Small intestine (tissue), 4 donors: ENCODE measurements around the gene PAN2. TPM values are rescaled to one million over a fixed set of nuclear protein-coding genes. Genes with fewer than 3 reads are reported as not detected.

Source experiments
- polyA plus RNA-seq, 4 donors: library from polyadenylated mRNA; stranded (reverse) in 3 of 4; unstranded in 1 of 4; fragments of 200-250 nt in 3 of 4; fragments of 120-200 nt in 1 of 4; gene quantifications; one replicate each; pipeline versions ENCODE4 v1.2.1 to v1.2.3, GENCODE V29; 2013
- donor health status: healthy with polysubstance abuse.
- donor health status: Bipolar disorder and iron deficiency.
- donor health status: healthy.

The PAN2 gene
- polyA plus RNA-seq, 4 donors, result 20.8 to 84.2 (median 31.1) TPM

Other genes starting within 250 kb of the PAN2 start
- gene PA2G4, start 229.4 kb downstream of the PAN2 start, polyA plus RNA-seq, result 100 to 1,000 TPM in 2 of 4 donors, 10 to 100 TPM in 2; 63.7 to 156 (median 93.2) TPM
- gene RPL41, start 217.4 kb downstream of the PAN2 start, polyA plus RNA-seq, result 1,000 to 10,000 TPM; 3,267 to 7,277 (median 5,942) TPM
- 1 to 10 TPM; 1.1 to 4.0 (median 2.1) TPM for gene ZC3H10, start 215.7 kb downstream of the PAN2 start, polyA plus RNA-seq
- 10 to 100 TPM in 2 of 4 donors, 1 to 10 TPM in 2; 2.7 to 51.8 (median 23.7) TPM for gene ESYT1, start 205.7 kb downstream of the PAN2 start, polyA plus RNA-seq
- 10 to 100 TPM; 24.8 to 49.7 (median 29.9) TPM for gene MYL6B, start 181.4 kb downstream of the PAN2 start, polyA plus RNA-seq
- gene MYL6, start 175.6 kb downstream of the PAN2 start, polyA plus RNA-seq, result 1,000 to 10,000 TPM; 1,147 to 4,316 (median 2,966) TPM
- 10 to 100 TPM; 18.6 to 67.5 (median 25.7) TPM for gene SMARCC2, start 144.5 kb downstream of the PAN2 start, polyA plus RNA-seq
- gene RNF41, start 112.1 kb downstream of the PAN2 start, polyA plus RNA-seq, result 10 to 100 TPM; 11.4 to 31.2 (median 18.3) TPM
- gene NABP2, start 109.7 kb downstream of the PAN2 start, polyA plus RNA-seq, result 10 to 100 TPM; 28.7 to 47.4 (median 34.5) TPM
- gene SLC39A5, start 103.9 kb downstream of the PAN2 start, polyA plus RNA-seq, result 100 to 1,000 TPM; 178 to 689 (median 367) TPM
- 10 to 100 TPM in 2 of 4 donors, 1 to 10 TPM in 2; 5.1 to 23.9 (median 10.3) TPM for gene ANKRD52, start 75.6 kb downstream of the PAN2 start, polyA plus RNA-seq
- gene COQ10A, start 67.1 kb downstream of the PAN2 start, polyA plus RNA-seq, result 10 to 100 TPM in 2 of 4 donors, 1 to 10 TPM in 2; 5.4 to 10.5 (median 8.0) TPM
- gene CS, start 33.7 kb downstream of the PAN2 start, polyA plus RNA-seq, result 100 to 1,000 TPM in 3 of 4 donors, 10 to 100 TPM in 1; 94.6 to 138 (median 117) TPM
- gene CNPY2, start 18.0 kb downstream of the PAN2 start, polyA plus RNA-seq, result 100 to 1,000 TPM in 3 of 4 donors, 10 to 100 TPM in 1; 80.0 to 195 (median 134) TPM
- gene IL23A, start 4.9 kb upstream of the PAN2 start, polyA plus RNA-seq, result under 1 TPM in 2 of 4 donors, not detected in 2; 0.57 to 0.92 TPM
- gene STAT2, start 26.1 kb upstream of the PAN2 start, polyA plus RNA-seq, result 100 to 1,000 TPM in 1 of 4 donors, 10 to 100 TPM in 3; 28.9 to 120 (median 42.7) TPM
- gene APOF, start 28.9 kb upstream of the PAN2 start, polyA plus RNA-seq, result under 1 TPM in 1 of 4 donors, not detected in 3; 0.19 TPM
- gene TIMELESS, start 115.4 kb upstream of the PAN2 start, polyA plus RNA-seq, result 10 to 100 TPM in 2 of 4 donors, 1 to 10 TPM in 2; 3.2 to 21.6 (median 8.6) TPM
- under 1 TPM in 2 of 4 donors, not detected in 2; 0.06 to 0.07 TPM for gene MIP, start 120.7 kb upstream of the PAN2 start, polyA plus RNA-seq
- 1 to 10 TPM; 1.4 to 4.7 (median 2.6) TPM for gene SPRYD4, start 134.6 kb upstream of the PAN2 start, polyA plus RNA-seq
- 1 to 10 TPM in 2 of 4 donors, under 1 TPM in 2; 0.54 to 2.1 (median 0.87) TPM for gene GLS2, start 154.2 kb upstream of the PAN2 start, polyA plus RNA-seq
- gene RBMS2, start 187.8 kb upstream of the PAN2 start, polyA plus RNA-seq, result 10 to 100 TPM in 1 of 4 donors, 1 to 10 TPM in 3; 2.0 to 23.4 (median 5.8) TPM